Osteoblast (primary cell): ENCODE measurements around the gene ERBB4. TPM values are rescaled to one million over a fixed set of nuclear protein-coding genes. Genes with fewer than 3 reads are reported as not detected.

Source experiments
- DNase-seq: peaks from one replicate; pipeline ENCODE4 v3.0.0; 2011; ENCODE audit warnings: low spot score, mixed read lengths; ENCODE audit not compliant: insufficient read length; ENCODE audit errors: missing footprints
- H2AFZ ChIP-seq: 2 replicates; pipeline ENCODE4 v1.6.0; 2011; ENCODE audit warnings: mild to moderate bottlenecking, low read length
- H3K27ac ChIP-seq: 2 replicates; pipeline ENCODE4 v1.5.1; 2011; ENCODE audit warnings: mild to moderate bottlenecking, low read depth, low read length, moderate library complexity
- H3K27me3 ChIP-seq: 2 replicates; pipeline ENCODE4 v1.6.0; 2012; ENCODE audit warnings: mild to moderate bottlenecking, control low read depth, inconsistent platforms, low read length, moderate library complexity; ENCODE audit not compliant: insufficient read depth
- H3K36me3 ChIP-seq: 2 replicates; pipeline ENCODE4 v1.5.1; 2011; ENCODE audit warnings: mild to moderate bottlenecking, low read length, control low read depth, moderate library complexity; ENCODE audit not compliant: insufficient read depth
- H3K4me1 ChIP-seq: 2 replicates; pipeline ENCODE4 v1.5.1; 2011; ENCODE audit warnings: mild to moderate bottlenecking, low read length, control low read depth, moderate library complexity; ENCODE audit not compliant: insufficient read depth
- H3K4me2 ChIP-seq: 2 replicates; pipeline ENCODE4 v1.6.0; 2011; ENCODE audit warnings: mild to moderate bottlenecking, low read length; ENCODE audit not compliant: insufficient read depth
- H3K4me3 ChIP-seq: fragments of 200-600 bp; sonication (generic); 3 replicates; pipeline ENCODE4 v1.5.1; 2012; ENCODE audit warnings: mild to moderate bottlenecking, low read length, inconsistent platforms; ENCODE audit not compliant: insufficient read depth
- H3K79me2 ChIP-seq: 2 replicates; pipeline ENCODE4 v1.6.0; 2012; ENCODE audit warnings: mild to moderate bottlenecking, low read length, control low read depth, inconsistent platforms; ENCODE audit not compliant: insufficient read depth
- H3K9me3 ChIP-seq: 2 replicates; pipeline ENCODE4 v1.5.1; 2011; ENCODE audit warnings: low read depth, low read length, control low read depth
- H4K20me1 ChIP-seq: 2 replicates; pipeline ENCODE4 v1.6.0; 2012; ENCODE audit warnings: mild to moderate bottlenecking, low read length, control low read depth; ENCODE audit not compliant: insufficient read depth
- CTCF ChIP-seq: IDR thresholded peaks from 2 replicates; pipeline ENCODE4 v1.5.1; 2011; ENCODE audit warnings: mild to moderate bottlenecking, low read depth, low read length, moderate library complexity; ENCODE audit errors: extremely low read depth
- total RNA-seq: library from RNA; depleted of rRNA; stranded (reverse); fragments of >200 nt; gene quantifications from 2 replicates; pipeline ENCODE4 v1.2.3, GENCODE V29; 2012

ERBB4 gene
- total RNA-seq, 1 donor = under 0.01 TPM

GRCh38 chr2:211674715-211675114, 863.9 kb downstream of the ERBB4 start:
- H3K27ac ChIP-seq = no peak overlapping the region
- DNase-seq = no peak
- H3K79me2 ChIP-seq = no peaks in the 10 kb centered on the region
- no peak overlapping the region for H3K4me2 ChIP-seq
- no peak for TF ChIP-seq CTCF
- H2AFZ ChIP-seq = no peak overlapping the region
- H3K36me3 ChIP-seq = no peaks in the 10 kb centered on the region
- H3K9me3 ChIP-seq = peaks cover 4% of the 10 kb centered on the region
- H4K20me1 ChIP-seq = no peaks in the 10 kb centered on the region
- H3K4me1 ChIP-seq = no peaks in the 10 kb centered on the region
- H3K27me3 ChIP-seq = no peaks in the 10 kb centered on the region
- no peak overlapping the region for H3K4me3 ChIP-seq

- Histone ChIP-seq H4K20me1 (no peaks in the 10 kb centered on the region), H3K36me3 (no peaks in the 10 kb centered on the region), H3K27me3 (no peaks in the 10 kb centered on the region), H3K27ac (no peak overlapping the region), H3K79me2 (no peaks in the 10 kb centered on the region), H2AFZ (no peak overlapping the region), H3K4me3 (no peak overlapping the region), H3K4me1 (no peaks in the 10 kb centered on the region), H3K9me3 (peaks cover 4% of the 10 kb centered on the region), H3K4me2 (no peak overlapping the region)
- no peak for TF ChIP-seq CTCF
- no peak for DNase-seq
These were observed 865.3 kb downstream of the ERBB4 start for GRCh38 chr2:211673133-211673905.

- Histone ChIP-seq H3K27me3 (no peaks in the 10 kb centered on the region), H3K27ac (no peak overlapping the region), H3K79me2 (no peaks in the 10 kb centered on the region), H4K20me1 (no peaks in the 10 kb centered on the region), H3K4me3 (no peak overlapping the region), H3K36me3 (no peaks in the 10 kb centered on the region), H3K9me3 (peaks cover 4% of the 10 kb centered on the region), H2AFZ (no peak overlapping the region), H3K4me2 (no peak overlapping the region), H3K4me1 (no peaks in the 10 kb centered on the region)
- TF ChIP-seq CTCF = no peak
- no peak for DNase-seq
These were observed 866.6 kb downstream of the ERBB4 start for GRCh38 chr2:211671977-211672376.

- Histone ChIP-seq H3K4me1 (no peaks in the 10 kb centered on the region), H3K79me2 (no peaks in the 10 kb centered on the region), H4K20me1 (no peaks in the 10 kb centered on the region), H3K4me3 (no peak overlapping the region), H3K27ac (no peak overlapping the region), H3K36me3 (no peaks in the 10 kb centered on the region), H2AFZ (no peak overlapping the region), H3K27me3 (no peaks in the 10 kb centered on the region), H3K4me2 (no peak overlapping the region), H3K9me3 (no peaks in the 10 kb centered on the region)
- no peak for DNase-seq
- no peak for TF ChIP-seq CTCF
These were observed 873.3 kb downstream of the ERBB4 start for GRCh38 chr2:211665299-211665698.
